Measurements from ENCODE around the gene PLSCR3. TPM values are rescaled to one million over a fixed set of nuclear protein-coding genes. Genes with fewer than 3 reads are reported as not detected.

The PLSCR3 gene
- total RNA-seq, 6 experiments from 2014 or later, result 85.6 to 114 (median 98.5) TPM

GRCh38 chr17:7411427-7411750, 17.1 kb upstream of the PLSCR3 start:
- H3K36me3 Mint-ChIP-seq (ENCODE audit: low read depth), result peaks cover 27% of the 10 kb centered on the region
- DNase-seq, result no peak
- H3K27ac Mint-ChIP-seq, result no peak overlapping the region
- H3K27me3 Mint-ChIP-seq (ENCODE audit: insufficient read depth), result peaks cover 4% of the 10 kb centered on the region
- no peaks in the 10 kb centered on the region for H3K9me3 Mint-ChIP-seq
- peaks cover 16% of the 10 kb centered on the region for H3K4me1 Mint-ChIP-seq (ENCODE audit: low read depth)
- TF ChIP-seq, protein P1, sequence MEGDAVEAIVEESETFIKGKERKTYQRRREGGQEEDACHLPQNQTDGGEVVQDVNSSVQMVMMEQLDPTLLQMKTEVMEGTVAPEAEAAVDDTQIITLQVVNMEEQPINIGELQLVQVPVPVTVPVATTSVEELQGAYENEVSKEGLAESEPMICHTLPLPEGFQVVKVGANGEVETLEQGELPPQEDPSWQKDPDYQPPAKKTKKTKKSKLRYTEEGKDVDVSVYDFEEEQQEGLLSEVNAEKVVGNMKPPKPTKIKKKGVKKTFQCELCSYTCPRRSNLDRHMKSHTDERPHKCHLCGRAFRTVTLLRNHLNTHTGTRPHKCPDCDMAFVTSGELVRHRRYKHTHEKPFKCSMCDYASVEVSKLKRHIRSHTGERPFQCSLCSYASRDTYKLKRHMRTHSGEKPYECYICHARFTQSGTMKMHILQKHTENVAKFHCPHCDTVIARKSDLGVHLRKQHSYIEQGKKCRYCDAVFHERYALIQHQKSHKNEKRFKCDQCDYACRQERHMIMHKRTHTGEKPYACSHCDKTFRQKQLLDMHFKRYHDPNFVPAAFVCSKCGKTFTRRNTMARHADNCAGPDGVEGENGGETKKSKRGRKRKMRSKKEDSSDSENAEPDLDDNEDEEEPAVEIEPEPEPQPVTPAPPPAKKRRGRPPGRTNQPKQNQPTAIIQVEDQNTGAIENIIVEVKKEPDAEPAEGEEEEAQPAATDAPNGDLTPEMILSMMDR (IDR thresholded peaks at IDR 0.05), result no peak
- H3K4me3 Mint-ChIP-seq, result no peak overlapping the region

GRCh38 chr17:7410634-7411426, 16.5 kb upstream of the PLSCR3 start:
- H3K4me3 Mint-ChIP-seq, result no peak overlapping the region
- H3K9me3 Mint-ChIP-seq, result no peaks in the 10 kb centered on the region
- TF ChIP-seq, protein P1 (IDR thresholded peaks at IDR 0.05), result no peak
- peaks cover 2% of the 10 kb centered on the region for H3K27me3 Mint-ChIP-seq (ENCODE audit: insufficient read depth)
- no peak overlapping the region for H3K27ac Mint-ChIP-seq
- H3K4me1 Mint-ChIP-seq (ENCODE audit: low read depth), result peaks cover 21% of the 10 kb centered on the region
- no peak for DNase-seq
- peaks cover 23% of the 10 kb centered on the region for H3K36me3 Mint-ChIP-seq (ENCODE audit: low read depth)

- H3K9me3 Mint-ChIP-seq, result no peaks in the 10 kb centered on the region
- peaks cover 25% of the 10 kb centered on the region for H3K4me1 Mint-ChIP-seq (ENCODE audit: low read depth)
- no peak overlapping the region for H3K4me3 Mint-ChIP-seq
- DNase-seq, result no peak
- TF ChIP-seq, protein P1 (IDR thresholded peaks at IDR 0.05), result no peak
- no peak overlapping the region for H3K27ac Mint-ChIP-seq
- H3K36me3 Mint-ChIP-seq (ENCODE audit: low read depth), result peaks cover 17% of the 10 kb centered on the region
- peaks cover 2% of the 10 kb centered on the region for H3K27me3 Mint-ChIP-seq (ENCODE audit: insufficient read depth)
Observed at GRCh38 chr17:7409716-7410115, 15.4 kb upstream of the PLSCR3 start.

GRCh38 chr17:7408863-7409262, 14.5 kb upstream of the PLSCR3 start:
- Mint-ChIP-seq H3K27ac (no peak overlapping the region), H3K36me3 (ENCODE audit: low read depth) (peaks cover 17% of the 10 kb centered on the region), H3K9me3 (no peaks in the 10 kb centered on the region), H3K4me1 (ENCODE audit: low read depth) (peaks cover 25% of the 10 kb centered on the region), H3K27me3 (ENCODE audit: insufficient read depth) (peaks cover 2% of the 10 kb centered on the region), H3K4me3 (no peak overlapping the region)
- TF ChIP-seq, protein P1 (IDR thresholded peaks at IDR 0.05), result no peak
- no peak for DNase-seq

GRCh38 chr17:7408252-7408727, 14.0 kb upstream of the PLSCR3 start:
- Mint-ChIP-seq H3K27ac (no peak overlapping the region), H3K36me3 (ENCODE audit: low read depth) (peaks cover 17% of the 10 kb centered on the region), H3K27me3 (ENCODE audit: insufficient read depth) (peaks cover 2% of the 10 kb centered on the region), H3K4me1 (ENCODE audit: low read depth) (peaks cover 23% of the 10 kb centered on the region), H3K4me3 (no peak overlapping the region), H3K9me3 (no peaks in the 10 kb centered on the region)
- DNase-seq, result no peak
- TF ChIP-seq, protein P1 (IDR thresholded peaks at IDR 0.05), result no peak
